ENCODE results near the gene TCF3. TPM values are rescaled to one million over a fixed set of nuclear protein-coding genes. Genes with fewer than 3 reads are reported as not detected.

Gene TCF3
- total and polyA plus RNA-seq, 10 of the 15 experiments (the other 5 are each of a cell fraction or from before 2014, with no cell fraction given): 6.7 to 282 (median 70.7) TPM

DNA sequence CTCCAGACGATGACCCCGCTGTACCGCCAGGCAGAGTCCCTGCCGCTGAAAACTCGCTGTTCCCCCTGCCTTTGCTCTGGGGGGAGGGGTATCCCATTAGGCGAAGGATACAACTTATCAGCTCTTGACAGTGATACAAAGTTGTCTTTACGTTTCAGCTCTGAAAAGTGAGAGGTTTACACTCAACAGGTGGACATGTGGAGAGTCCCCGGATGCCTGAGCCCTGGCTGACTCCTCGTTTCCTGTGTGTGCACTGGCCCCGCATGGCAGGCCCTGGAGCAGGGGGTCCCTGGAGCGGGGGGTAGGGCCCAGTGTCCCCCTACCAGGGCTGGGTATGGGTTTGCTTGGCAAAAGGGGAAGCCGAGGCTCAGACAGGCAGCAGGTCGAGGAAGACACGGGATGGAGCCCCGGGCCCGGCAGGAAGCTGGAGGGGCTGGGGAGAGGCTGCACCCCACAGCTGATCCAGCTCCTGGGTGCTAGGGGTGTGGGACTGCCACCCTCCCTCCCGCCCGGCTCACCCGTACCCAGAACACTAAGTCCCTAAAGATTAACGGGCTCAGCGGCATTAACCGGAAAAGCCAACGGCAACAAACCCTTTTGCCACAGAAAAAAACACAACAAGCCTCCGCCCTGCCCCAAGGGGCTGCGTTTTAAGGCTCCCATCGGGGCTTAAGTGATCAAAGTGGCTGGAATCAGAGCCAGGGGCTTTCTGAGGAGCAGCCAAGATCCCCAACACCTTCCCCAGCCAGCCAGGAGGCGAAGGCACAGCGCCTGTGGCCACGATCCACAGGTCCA, 5.6 kb downstream of the TCF3 start:
- ChIA-PET POLR2A (interaction anchor here (0.5 to 0.6 kb wide), 2 partner anchors 20 to 48 kb away, joined by 3 to 6 read pairs; no protein-coding TSS in a partner anchor), RAD21 (ENCODE audit: unreplicated experiment) (interaction anchor here (1.1 kb wide), 1 partner anchor 20 kb away, joined by 5 read pairs; no protein-coding TSS in a partner anchor), SMC1A (ENCODE audit: uncharacterized antibody, unreplicated experiment) (interaction anchor here (1.1 kb wide), 2 partner anchors 22 to 26 kb away, joined by 3 read pairs; no protein-coding TSS in a partner anchor), CTCF (interaction anchor here (1.1 kb wide), 1 partner anchor 16 kb away, joined by 3 read pairs; no protein-coding TSS in a partner anchor)
- Histone ChIP-seq H3K79me2 (ENCODE audit: control insufficient read depth, insufficient read depth, low read length) (peaks cover 58% of the 10 kb centered on the region), H3K4me1 (ENCODE audit: control insufficient read depth, insufficient read depth, low read length) (peaks cover 25% of the 10 kb centered on the region), H3K27me3 (replicated peaks in 1 of 2; ENCODE audit: control insufficient read depth in 2 of 2, insufficient read depth in 2 of 2, low read length in 1 of 2) (no peaks in the 10 kb centered on the region), H3K4me3 (peak overlapping the region; percentile 91), H2AFZ (ENCODE audit: control insufficient read depth, low read depth, low read length) (no peak overlapping the region), H3K36me3 (ENCODE audit: control insufficient read depth in 2 of 2, insufficient read depth in 2 of 2, low read length in 1 of 2) (peaks cover 8 to 22% of the 10 kb centered on the region in 2 experiments), H4K20me1 (ENCODE audit: control insufficient read depth, insufficient read depth) (no peaks in the 10 kb centered on the region; the same call in 1 of the 2 replicates), H3K27ac (ENCODE audit: control insufficient read depth, insufficient read depth) (peak overlapping the region; percentile 90), H3K9ac (ENCODE audit: control insufficient read depth, insufficient read depth, low read length) (peak overlapping the region; percentile 76), H3K4me2 (ENCODE audit: control insufficient read depth, insufficient read depth) (peak overlapping the region; percentile 83), H3K9me3 (replicated peaks; ENCODE audit: control insufficient read depth, insufficient read depth, low read length) (no peaks in the 10 kb centered on the region)
- no peak for TF ChIP-seq IKZF1 (conservative IDR thresholded peaks at IDR 0.05)
- TF ChIP-seq POLR2A (IDR thresholded peaks at IDR 0.05; ENCODE audit: low read depth, low read length): peak; percentile 40
- no peak for TF ChIP-seq RCOR1 (conservative IDR thresholded peaks at IDR 0.05; ENCODE audit: low read depth, low read length)
- no peak for TF ChIP-seq TCF3 (IDR thresholded peaks at IDR 0.05; ENCODE audit: borderline replicate concordance, insufficient read depth, low read depth, low read length)
- no peak for TF ChIP-seq ZNF207 (IDR thresholded peaks at IDR 0.05; ENCODE audit: borderline replicate concordance)
- TF ChIP-seq, protein P1, sequence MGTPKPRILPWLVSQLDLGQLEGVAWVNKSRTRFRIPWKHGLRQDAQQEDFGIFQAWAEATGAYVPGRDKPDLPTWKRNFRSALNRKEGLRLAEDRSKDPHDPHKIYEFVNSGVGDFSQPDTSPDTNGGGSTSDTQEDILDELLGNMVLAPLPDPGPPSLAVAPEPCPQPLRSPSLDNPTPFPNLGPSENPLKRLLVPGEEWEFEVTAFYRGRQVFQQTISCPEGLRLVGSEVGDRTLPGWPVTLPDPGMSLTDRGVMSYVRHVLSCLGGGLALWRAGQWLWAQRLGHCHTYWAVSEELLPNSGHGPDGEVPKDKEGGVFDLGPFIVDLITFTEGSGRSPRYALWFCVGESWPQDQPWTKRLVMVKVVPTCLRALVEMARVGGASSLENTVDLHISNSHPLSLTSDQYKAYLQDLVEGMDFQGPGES (IDR thresholded peaks at IDR 0.05): no peak
- no peak for TF ChIP-seq HSF1 (IDR thresholded peaks at IDR 0.05; ENCODE audit: low read depth, low read length)
- no peak for DNase-seq (ENCODE audit: low read depth, low spot score)
- no TSS peak for BruUV-seq (replicated peaks)
- in situ Hi-C loops (cut with MboI) (loop anchor here (5.0 kb wide), 1 partner anchor 40 kb away; the partner anchor contains the start of gene UQCR11), intact Hi-C loops (cut with micrococcal nuclease; ENCODE audit: unreplicated experiment) (loop anchor here (5.0 kb wide), 1 partner anchor 40 kb away; the partner anchor contains the start of gene UQCR11)
- no peak for ATAC-seq
- WGBS (ENCODE audit: insufficient coverage, insufficient replicate concordance, low lambda C conversion rate, missing lambda C conversion rate): 44% methylated on average over 29 of the region's 29 CpGs
- peak; percentile 13 for FAIRE-seq

Data from GM12878 (cell line).